Suprapubic skin (tissue), 4 donors: ENCODE results near the gene ELSPBP1. TPM values are rescaled to one million over a fixed set of nuclear protein-coding genes. Genes with fewer than 3 reads are reported as not detected.
"Not testable (repeated sequence)": the region's sequence is repeated elsewhere in the genome, so short reads cannot be mapped to it uniquely, and the experiment has no call there.

Experiments used
- DNase-seq, 2 donors: peaks; one replicate each; pipeline ENCODE4 v3.0.0-alpha.2; 2019; ENCODE audit warnings: low spot score in 2 of 2
- H3K27ac ChIP-seq: fragments of 200-600 bp; sonication (generic); one replicate; pipeline ENCODE4 v1.5.1; 2019
- H3K27me3 ChIP-seq: fragments of 200-600 bp; sonication (generic); one replicate; pipeline ENCODE4 v1.5.1; 2019
- H3K36me3 ChIP-seq: fragments of 200-600 bp; sonication (generic); one replicate; pipeline ENCODE4 v1.5.1; 2019
- H3K4me1 ChIP-seq: fragments of 200-600 bp; sonication (generic); one replicate; pipeline ENCODE4 v1.5.1; 2019
- H3K4me3 ChIP-seq: fragments of 200-600 bp; sonication (generic); one replicate; pipeline ENCODE4 v1.5.1; 2019; ENCODE audit warnings: mild to moderate bottlenecking
- H3K9me3 ChIP-seq: fragments of 200-600 bp; sonication (generic); one replicate; pipeline ENCODE4 v1.5.1; 2019
- CTCF ChIP-seq, 2 donors: fragments of 200-600 bp in 1 of 2; fragments of 450-650 bp in 1 of 2; sonication (generic) in 1 of 2; IDR thresholded peaks; one replicate each; pipeline ENCODE4 v1.5.1; 2016 to 2019; ENCODE audit warnings: antibody characterized with exemption in 2 of 2, mild to moderate bottlenecking in 1 of 2, moderate library complexity in 1 of 2
- EP300 ChIP-seq: sonication (generic); formaldehyde crosslinking; IDR thresholded peaks from one replicate; pipeline ENCODE4 v1.6.1; 2017; ENCODE audit warnings: antibody characterized with exemption
- POLR2A ChIP-seq, 2 donors: fragments of 450-650 bp; IDR thresholded peaks; one replicate each; pipeline ENCODE4 v1.6.1; 2017; ENCODE audit warnings: antibody characterized with exemption in 2 of 2, mild to moderate bottlenecking in 2 of 2, moderate library complexity in 2 of 2
- POLR2AphosphoS5 ChIP-seq, 3 donors: sonication (generic); formaldehyde crosslinking; IDR thresholded peaks; one replicate each; pipeline ENCODE4 v1.6.1; 2017; ENCODE audit warnings: antibody characterized with exemption in 3 of 3
- WGBS: methylation state at CpG from one replicate; pipeline ENCODE4 v1.1.5; 2018; 5-methylcytosine and 5-hydroxymethylcytosine counted together
- total RNA-seq, 4 donors: library from RNA; depleted of rRNA; stranded (reverse); fragments of >200 nt; gene quantifications; one replicate each; pipeline ENCODE4 v1.1.0, GENCODE V29; 2016

The ELSPBP1 gene
- not detected for total RNA-seq

- Histone ChIP-seq H3K36me3 (no peaks in the 10 kb centered on the region), H3K4me1 (no peaks in the 10 kb centered on the region), H3K4me3 (no peak within 1 kb of the TSS), H3K27ac (no peak within 1 kb of the TSS), H3K27me3 (peaks cover 28% of the 10 kb centered on the region), H3K9me3 (no peaks in the 10 kb centered on the region)
- TF ChIP-seq POLR2AphosphoS5 (IDR thresholded peaks at IDR 0.05): no peak
- no peak for TF ChIP-seq EP300
- TF ChIP-seq CTCF (IDR thresholded peaks at IDR 0.05): no peak
- TF ChIP-seq POLR2A (IDR thresholded peaks at IDR 0.05): no peak
- DNase-seq: no peak
- 35% methylated on average over 5 of the region's 5 CpGs for WGBS
These were observed at the start of gene ELSPBP1 for GRCh38 chr19:47994209-47994802. Gene ELSPBP1, plus strand, starts transcription at chr19:47994632. Its CDS starts 14,036 bp downstream, at chr19:48008668.

DNA sequence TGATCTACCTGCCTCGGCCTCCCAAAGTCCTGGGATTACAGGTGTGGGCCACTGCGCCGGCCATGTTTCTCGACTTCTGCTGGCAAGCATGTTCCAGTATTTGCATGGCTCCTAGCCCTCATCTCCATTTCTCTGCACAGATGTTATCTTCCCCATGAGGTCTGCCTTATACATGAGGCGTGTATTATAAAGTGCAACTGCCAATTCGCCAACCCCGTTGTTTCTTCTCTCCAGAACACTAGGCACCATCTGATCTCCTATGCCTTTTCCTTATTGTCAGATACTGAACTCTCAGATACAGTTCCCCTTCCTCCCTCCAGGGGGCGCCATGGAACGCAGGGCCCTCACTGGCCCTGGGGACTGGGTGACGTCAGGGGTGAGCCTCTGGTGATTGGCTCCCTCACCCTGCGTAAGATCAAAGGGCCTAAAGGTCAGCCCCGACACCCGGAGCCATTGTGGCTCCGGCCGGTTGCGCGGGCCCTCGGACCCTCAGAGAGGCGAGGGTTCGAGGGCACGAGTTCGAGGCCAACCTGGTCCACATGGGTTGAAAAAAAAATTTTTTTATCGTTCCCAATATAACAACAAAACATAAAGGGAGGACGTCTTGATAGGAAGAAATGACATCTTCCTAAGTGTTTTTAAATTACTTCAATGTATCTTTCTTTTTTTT lies 44.4 kb upstream of the ELSPBP1 start:
- H3K4me3 ChIP-seq, H3K4me1 ChIP-seq, H3K36me3 ChIP-seq, H3K27me3 ChIP-seq, H3K27ac ChIP-seq, H3K9me3 ChIP-seq: not testable (repeated sequence)
- WGBS: 78% methylated on average over 23 of the region's 24 CpGs
- TF ChIP-seq CTCF (IDR thresholded peaks at IDR 0.05): peak in 1 of 2 donors; percentile 36
- DNase-seq: peak in 1 of 2 donors; percentile 80

- H3K9me3 ChIP-seq, DNase-seq, H3K4me1 ChIP-seq, H3K36me3 ChIP-seq, H3K4me3 ChIP-seq, H3K27ac ChIP-seq: not testable (repeated sequence)
- peaks cover 12% of the 10 kb centered on the region for H3K27me3 ChIP-seq
- no CpG with 5 or more reads among the region's 21 CpGs for WGBS
- peak in 1 of 2 donors; percentile 16 for TF ChIP-seq CTCF (IDR thresholded peaks at IDR 0.05)
These were observed 42.3 kb upstream of the ELSPBP1 start for GRCh38 chr19:47952132-47952531.

DNA sequence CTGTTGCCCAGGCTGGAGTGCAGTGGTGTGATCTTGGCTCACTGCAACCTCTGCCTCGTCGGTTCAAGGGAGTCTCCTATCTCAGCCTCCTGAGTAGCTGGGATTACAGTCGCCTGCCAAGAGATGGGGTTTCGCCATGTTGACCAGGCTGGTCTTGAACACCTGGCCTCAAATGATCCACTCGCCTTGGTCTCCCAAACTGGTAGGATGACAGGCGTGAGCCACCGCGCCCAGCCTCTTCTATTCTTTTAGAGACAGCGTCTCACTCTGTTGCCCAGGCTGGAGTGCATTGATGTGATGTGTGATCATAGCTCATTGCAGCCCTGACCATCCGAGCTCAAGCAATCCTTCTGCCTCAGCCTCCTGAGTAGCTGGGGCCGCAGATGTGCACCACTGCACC lies 38.5 kb upstream of the ELSPBP1 start:
- not testable (repeated sequence) for H3K27ac ChIP-seq, H3K9me3 ChIP-seq, H3K4me1 ChIP-seq, H3K4me3 ChIP-seq, H3K36me3 ChIP-seq
- H3K27me3 ChIP-seq: peaks cover 10% of the 10 kb centered on the region
- 88% methylated on average over 8 of the region's 11 CpGs for WGBS
- DNase-seq: peak in 1 of 2 donors; percentile 69

GRCh38 chr19:47973529-47973928 lies 20.9 kb upstream of the ELSPBP1 start:
- H3K36me3 ChIP-seq: no peaks in the 10 kb centered on the region
- H3K4me3 ChIP-seq: no peak overlapping the region
- peaks cover 14% of the 10 kb centered on the region for H3K27me3 ChIP-seq
- 86% methylated on average over 6 of the region's 6 CpGs for WGBS
- no peaks in the 10 kb centered on the region for H3K9me3 ChIP-seq
- TF ChIP-seq CTCF (IDR thresholded peaks at IDR 0.05) (no peak), POLR2AphosphoS5 (IDR thresholded peaks at IDR 0.05) (no peak), EP300 (no peak), POLR2A (IDR thresholded peaks at IDR 0.05) (no peak)
- no peak for DNase-seq
- no peak overlapping the region for H3K27ac ChIP-seq
- no peaks in the 10 kb centered on the region for H3K4me1 ChIP-seq
